HT-29 (cell line): ENCODE results near the gene C16orf74. TPM values are rescaled to one million over a fixed set of nuclear protein-coding genes. Genes with fewer than 3 reads are reported as not detected.
A peak's percentile ranks its signal among the peaks of the same experiment; 100 is the strongest.

Source experiments
- DNase-seq: peaks from one replicate; pipeline ENCODE4 v3.0.0-alpha.2; 2015; ENCODE audit warnings: low spot score
- total RNA-seq: library from RNA; depleted of rRNA; stranded (reverse); fragments of >200 nt; shearing (Covaris generic); gene quantifications from 2 replicates; pipeline ENCODE4 v1.2.3, GENCODE V29; 2014

Gene C16orf74
- total RNA-seq, 1 experiment from 2014 or later = 92.0 TPM

GRCh38 chr16:85774811-85775210 is 23.9 kb upstream of the C16orf74 start:
- no peak for DNase-seq

DNA sequence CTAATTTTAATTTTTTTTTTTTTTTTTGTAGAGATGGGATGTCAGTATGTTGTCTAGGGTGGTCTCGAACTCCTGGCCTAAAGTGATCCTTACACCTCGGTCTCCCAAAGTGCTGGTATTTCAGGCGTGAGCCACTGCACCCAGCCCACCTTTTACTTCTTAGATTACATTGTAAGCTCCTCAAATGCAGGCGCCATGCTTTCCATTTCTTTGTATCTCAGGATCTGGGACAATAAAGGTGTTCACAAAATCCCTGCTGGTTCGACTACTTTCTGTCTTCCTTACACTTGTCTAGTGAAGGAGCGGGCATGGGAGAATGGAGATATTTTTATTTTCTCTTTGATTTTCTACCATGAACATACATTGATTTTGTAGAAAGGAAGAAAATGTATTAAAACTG is 23.2 kb upstream of the C16orf74 start:
- no peak for DNase-seq

- DNase-seq = no peak
These were observed 22.1 kb upstream of the C16orf74 start for GRCh38 chr16:85773044-85773443.

GRCh38 chr16:85770741-85771140 is 19.8 kb upstream of the C16orf74 start:
- no peak for DNase-seq

DNA sequence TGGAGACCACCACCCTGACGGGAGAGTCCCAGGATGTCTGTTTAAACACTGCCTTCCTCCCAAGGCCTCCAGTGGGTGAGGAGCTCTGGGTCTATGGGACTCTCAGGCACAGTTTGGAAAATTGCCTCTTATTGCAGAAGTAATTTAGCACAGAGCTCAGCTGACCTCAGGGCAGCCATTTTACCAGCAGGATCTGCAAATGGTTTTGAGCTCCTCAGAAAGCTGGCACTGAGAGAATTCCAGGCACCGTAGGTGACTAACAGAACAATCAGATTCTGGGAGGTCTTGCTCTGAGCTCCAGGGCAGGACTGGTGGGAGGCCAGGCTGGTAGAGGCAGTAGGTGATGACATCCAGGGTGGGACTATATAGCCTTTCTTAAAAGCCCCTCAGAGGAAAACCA is 17.3 kb upstream of the C16orf74 start:
- DNase-seq = no peak

DNA sequence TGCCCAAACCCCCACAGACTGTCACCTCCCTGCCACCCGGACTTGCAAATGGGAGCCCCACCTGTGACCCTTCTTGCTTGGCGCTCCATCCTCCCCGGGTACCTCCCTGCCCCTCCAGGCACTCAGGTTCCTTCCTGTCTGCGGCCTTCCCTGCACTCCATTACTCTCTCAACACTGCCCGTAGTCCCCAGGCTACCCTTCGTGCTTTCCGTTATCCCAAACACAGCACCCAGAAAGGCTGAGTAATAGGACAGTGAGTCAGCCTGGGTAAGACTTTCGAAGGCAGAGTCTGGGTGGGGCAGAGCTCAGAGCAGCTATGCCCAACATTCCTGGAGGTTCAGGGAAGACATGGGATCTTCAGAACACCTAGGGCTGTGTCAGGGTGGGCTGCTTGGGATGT is 16.6 kb upstream of the C16orf74 start:
- DNase-seq = peak; percentile 59

DNA sequence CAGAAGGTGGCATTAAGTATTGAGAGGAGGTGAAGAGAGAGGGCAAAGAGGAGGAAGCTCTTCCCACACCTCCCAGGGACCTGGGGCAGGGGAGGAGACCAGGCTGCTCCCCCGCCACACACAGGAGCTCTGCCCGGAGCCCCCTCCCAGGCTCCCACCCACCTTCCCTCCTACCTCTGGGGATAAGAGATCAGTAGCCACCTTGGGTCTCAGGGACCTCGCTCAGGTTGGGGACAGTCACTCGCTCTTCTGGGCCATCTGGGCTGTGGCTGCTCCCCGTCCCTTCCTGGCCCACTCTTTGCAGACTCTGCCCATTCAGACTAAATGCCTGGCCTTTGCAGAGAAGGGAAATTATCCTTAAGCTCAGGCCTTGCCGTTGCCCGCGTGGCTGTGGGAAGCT is 14.9 kb upstream of the C16orf74 start:
- no peak for DNase-seq

- DNase-seq = no peak
These were observed 14.3 kb upstream of the C16orf74 start for GRCh38 chr16:85765211-85765610.

DNA sequence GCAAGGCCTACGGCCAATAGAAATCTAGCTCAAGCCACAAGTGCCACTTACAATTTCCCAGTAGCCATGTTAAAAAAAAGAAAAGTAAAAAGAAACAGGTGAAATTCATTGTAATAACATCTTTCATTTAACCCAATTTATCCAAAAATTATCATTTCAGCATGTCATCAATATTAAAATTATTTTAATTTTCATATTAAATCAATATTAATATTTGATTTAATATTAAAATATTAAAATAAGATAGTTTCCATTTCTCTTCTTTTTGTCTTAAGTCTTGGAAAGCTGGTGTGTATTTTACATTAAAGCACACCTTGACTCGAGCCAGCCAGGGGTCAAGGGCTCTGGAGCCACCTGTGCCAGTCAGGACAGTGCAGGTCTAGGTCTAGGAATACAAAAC is 12.7 kb upstream of the C16orf74 start:
- no peak for DNase-seq

GRCh38 chr16:85762970-85763369 is 12.1 kb upstream of the C16orf74 start:
- no peak for DNase-seq

DNA sequence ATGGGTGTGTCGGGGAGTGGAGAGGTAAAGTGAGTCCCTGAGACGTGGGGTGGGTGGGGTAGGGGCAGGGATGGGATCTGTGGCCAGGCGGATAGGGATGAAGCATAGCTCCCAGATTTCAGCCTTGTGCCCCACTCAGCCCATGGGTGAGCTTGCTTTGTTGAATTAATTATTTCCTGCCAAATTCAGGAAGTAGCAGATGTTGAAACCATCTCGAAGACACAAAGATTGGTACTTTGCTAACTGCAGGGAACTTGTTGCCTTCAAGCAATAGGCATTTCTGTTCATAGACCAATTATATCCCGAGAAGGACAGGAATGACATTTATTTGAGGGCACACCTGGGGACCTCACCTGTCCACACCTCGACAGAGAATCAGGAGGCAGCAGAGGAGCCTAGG is 11.0 kb upstream of the C16orf74 start:
- DNase-seq = no peak

DNA sequence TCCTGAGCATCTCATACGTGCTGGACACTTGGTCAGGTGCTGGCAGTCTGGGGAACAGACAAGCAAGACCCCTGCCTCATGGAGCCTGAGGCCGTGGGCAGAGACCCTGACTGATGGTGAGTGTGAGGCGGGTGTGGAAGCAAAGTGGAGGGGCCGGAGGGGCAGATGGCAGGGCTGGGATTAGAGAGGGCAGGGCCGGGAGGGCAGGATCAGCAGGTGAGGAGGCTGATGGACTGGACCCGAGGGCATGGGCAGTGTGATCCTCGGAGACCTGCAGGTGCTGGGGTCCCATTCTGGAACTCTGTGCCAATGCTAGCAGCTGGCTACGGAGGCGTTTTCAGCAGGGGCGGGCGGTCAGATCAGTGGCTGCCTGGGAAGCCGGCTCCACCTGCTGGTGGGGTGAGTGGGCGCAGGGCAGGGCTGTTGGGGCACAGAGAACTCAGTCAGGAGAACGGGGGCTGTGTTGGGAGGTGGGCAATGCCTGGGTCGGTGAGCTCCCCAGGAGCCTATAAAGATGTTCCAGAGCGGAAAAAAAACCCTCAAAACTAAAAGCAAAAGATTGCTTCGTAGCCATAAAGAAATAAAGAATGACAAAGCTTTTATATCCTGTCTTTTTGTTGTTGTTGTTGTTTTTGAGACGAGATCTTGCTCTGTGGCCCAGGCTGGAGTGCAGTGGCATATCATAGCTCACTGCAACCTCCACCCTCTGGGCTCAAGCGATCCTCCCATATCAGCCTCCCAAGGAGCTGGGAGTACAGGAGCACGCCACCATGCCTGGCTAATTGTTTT is 8.9 kb upstream of the C16orf74 start:
- DNase-seq = peak; percentile 71

DNA sequence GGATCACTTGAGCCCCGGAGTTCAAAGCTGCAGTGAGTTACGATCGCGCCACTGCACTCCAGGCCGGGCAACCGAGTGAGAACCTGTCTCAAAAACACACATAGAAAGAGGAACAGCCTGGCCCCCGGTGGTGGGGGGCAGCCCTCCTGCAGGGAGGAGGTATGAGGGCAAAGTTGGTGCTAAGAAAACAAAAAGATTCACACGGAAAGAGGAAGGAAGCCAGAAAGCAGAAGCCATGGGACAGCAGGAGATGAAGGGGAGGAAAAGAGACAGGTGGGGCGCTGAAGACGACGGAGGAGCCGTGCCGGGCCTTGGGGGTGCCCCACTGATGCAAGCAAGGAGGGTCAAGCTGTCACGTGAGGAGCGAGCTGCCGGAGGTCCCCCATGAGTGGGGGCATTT is 8.2 kb upstream of the C16orf74 start:
- no peak for DNase-seq

DNA sequence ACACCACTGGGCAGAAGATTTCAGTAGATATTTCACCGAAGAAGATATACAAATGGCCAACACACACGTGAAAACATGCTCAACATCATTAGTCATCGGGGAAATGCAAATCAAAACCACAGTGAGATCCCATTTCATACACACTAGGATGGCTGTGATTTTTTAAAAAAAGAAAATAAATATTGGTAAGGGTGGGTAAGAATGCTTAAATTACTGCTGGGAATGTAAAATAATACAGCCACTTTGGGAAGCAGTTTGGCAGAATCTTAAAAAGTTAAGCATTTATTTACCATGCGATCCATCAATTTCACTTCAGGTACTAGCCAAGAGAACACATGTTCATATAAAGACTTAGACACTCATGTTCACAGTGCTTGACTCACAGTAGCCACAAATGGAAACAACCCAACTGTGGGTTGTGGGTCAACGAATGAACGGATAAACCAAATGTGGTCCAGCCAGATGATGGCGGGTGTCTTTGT is 6.5 kb upstream of the C16orf74 start:
- no peak for DNase-seq

DNA sequence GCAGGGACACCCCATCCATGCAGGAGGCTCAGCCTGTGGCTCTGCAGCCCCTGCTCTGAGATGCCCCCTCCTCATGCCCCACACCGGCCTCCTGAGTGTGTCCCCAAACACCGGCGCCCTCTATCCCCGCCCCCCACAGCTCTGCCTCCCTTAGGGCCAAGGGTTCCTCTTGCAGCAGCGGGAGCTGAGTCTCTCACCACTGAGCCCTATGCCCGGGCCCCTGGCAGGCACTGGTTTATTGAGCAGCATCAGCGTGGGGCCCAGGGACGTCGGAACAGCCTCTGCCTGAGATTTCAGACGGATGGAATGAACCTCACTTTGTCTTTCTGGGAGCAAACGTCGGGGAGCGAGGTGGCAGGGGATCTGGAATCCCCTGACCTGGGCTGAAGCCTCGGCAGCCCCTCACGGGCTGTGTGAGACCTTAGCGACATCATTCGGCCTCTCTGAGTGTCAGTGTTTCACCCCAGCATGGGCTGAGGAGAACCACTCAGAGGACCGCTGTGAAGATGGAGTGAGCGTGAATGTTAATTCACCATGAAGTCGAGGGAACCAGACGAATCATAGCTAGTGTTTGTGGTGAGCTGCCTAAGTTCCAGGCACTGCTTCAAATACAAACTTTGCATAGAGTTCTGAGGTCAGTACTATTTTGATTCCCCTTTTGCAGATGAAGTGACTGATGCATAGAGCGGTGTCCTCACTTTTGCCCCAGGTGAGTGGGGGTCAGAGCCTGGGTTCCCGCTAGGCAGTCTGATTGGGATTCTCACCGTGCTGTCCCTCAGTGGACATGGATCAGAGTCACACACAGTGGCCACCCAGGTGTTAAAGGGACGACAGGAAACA is 5.3 kb upstream of the C16orf74 start:
- no peak for DNase-seq

- no peak for DNase-seq
These were observed 3.5 kb upstream of the C16orf74 start for GRCh38 chr16:85754413-85754812.

DNA sequence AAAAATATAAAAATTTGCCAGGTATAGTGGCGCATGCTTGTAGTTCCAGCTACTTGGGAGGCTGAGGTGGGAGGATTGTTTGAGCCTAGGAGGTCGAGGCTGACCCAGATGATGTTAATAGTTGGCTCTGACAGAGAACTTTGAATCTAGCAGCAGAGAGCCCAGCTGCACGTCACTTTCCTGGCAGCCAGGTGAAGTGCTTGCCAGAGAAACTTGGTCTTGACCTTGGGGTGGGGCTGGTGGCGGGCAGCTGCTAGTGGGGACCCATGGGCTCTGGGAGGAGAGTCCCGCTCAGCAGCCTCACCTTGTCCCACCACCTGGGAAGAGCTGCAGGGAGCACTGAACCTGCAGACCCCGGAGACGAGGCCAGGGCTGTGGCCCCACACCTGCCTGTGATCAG is 3.1 kb upstream of the C16orf74 start:
- DNase-seq = no peak

DNA sequence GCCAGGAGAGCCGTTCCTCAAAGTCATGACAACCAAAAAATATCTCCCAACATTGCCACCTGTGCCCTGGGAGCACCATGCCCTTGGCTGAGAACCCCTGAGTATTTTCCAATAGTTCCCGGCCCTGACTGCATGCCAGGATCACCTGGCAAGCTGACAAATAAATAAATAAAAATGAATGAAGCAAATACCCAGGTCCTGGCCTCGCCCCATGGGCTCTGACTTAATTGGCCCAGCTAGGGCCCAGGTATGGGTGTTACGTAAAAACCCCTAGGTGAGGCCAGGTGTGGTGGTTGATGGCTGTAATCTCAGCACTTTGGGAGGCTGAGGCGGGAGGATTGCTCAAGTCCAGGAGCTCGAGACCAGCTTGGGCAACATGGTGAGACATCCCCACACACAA is 2.7 kb upstream of the C16orf74 start:
- DNase-seq = no peak

DNA sequence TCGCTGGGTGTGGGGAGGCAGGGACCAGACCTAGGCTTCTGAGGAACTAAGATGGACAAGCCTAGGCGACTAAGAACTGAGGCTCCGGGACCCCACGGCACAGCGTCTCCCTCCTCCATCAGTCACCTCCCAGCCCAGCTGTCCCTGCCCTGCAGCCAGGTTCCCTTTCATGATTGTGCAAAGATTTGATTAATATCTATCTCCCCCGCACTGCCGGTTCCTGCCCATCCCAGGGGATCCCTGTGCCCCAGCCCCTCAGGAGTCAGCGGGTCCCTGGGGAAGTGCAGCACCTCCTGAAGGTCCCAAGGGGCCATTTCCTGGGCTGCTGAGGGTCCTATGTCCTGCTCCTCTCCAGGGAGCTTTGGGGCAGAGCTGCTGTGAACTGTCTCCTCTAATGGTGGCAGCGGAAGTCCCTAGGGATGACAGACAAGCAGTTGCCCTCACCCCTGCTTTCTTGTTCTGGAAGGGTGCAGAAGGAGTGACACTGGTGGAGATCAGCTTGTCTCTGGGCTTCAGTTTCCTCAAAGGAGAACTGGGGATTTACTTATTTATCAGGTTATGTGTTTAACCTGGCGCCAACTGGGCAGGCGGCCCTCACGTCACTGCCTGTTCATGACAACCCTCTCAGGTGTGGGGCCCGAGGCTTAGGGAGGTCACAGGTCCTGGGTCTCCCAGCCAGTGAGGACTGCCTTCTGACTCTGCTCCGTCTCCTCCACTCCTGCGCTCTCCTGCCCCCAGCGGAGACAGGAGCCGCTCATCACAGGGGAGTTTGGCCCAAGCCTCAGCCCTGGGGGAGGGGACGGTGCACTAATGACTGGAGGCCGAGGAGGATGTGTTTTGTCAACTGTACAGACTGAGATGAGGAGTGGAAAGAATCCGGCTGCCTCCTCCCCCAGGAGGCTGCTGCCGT is 1.9 kb upstream of the C16orf74 start:
- DNase-seq = no peak

GRCh38 chr16:85751698-85752501 is 1.0 kb upstream of the C16orf74 start:
- no peak for DNase-seq
